ENCODE data around the gene GCC1. TPM values are rescaled to one million over a fixed set of nuclear protein-coding genes. Genes with fewer than 3 reads are reported as not detected.
"Not testable (repeated sequence)": the region's sequence is repeated elsewhere in the genome, so short reads cannot be mapped to it uniquely, and the experiment has no call there.

Gene GCC1
- total RNA-seq, 1 experiment from 2014 or later: 19.1 TPM

- no peak overlapping the region for H3K4me3 ChIP-seq (ENCODE audit: low read depth in 2 of 2, low read length in 2 of 2)
- ATAC-seq: no peak
- peaks cover 3% of the 10 kb centered on the region; the same call in 1 of the 2 replicates for H3K27me3 ChIP-seq (ENCODE audit: control insufficient read depth, insufficient read depth, low read length)
- in situ Hi-C loops (cut with HindIII; ENCODE audit: low pct_unique_long_range_greater_than_20kb, low sequenced_read_pairs): no loop called here
- BruUV-seq (replicated peaks): no TSS peak
- no peaks in the 10 kb centered on the region for H3K36me3 ChIP-seq (ENCODE audit: control insufficient read depth, insufficient read depth, low read length)
- H3K27ac ChIP-seq (ENCODE audit: low read length): no peak overlapping the region
- DNase-seq (ENCODE audit: low read depth, low spot score): no peak
- no peaks in the 10 kb centered on the region for H3K4me1 ChIP-seq (ENCODE audit: control insufficient read depth, insufficient read depth, low read length)
- no peaks in the 10 kb centered on the region for H3K9me3 ChIP-seq (ENCODE audit: control insufficient read depth, insufficient read depth, low read depth, low read length)
- CTCF ChIA-PET: no interaction called here
- POLR2A ChIA-PET: no interaction called here
- intact Hi-C loops (cut with micrococcal nuclease; ENCODE audit: unreplicated experiment): no loop called here
- TF ChIP-seq REST (IDR thresholded peaks at IDR 0.05; ENCODE audit: insufficient read depth in 1 of 2, low read depth in 2 of 2, low read length in 1 of 2) (no peak), SIN3A (IDR thresholded peaks at IDR 0.05; ENCODE audit: borderline replicate concordance, insufficient read depth, low read depth, low read length) (no peak), POLR2AphosphoS5 (IDR thresholded peaks at IDR 0.05; ENCODE audit: low read depth, low read length) (no peak), TCF7L2 (IDR thresholded peaks at IDR 0.05; ENCODE audit: low read depth, low read length) (no peak)
- TF ChIP-seq, protein P1, sequence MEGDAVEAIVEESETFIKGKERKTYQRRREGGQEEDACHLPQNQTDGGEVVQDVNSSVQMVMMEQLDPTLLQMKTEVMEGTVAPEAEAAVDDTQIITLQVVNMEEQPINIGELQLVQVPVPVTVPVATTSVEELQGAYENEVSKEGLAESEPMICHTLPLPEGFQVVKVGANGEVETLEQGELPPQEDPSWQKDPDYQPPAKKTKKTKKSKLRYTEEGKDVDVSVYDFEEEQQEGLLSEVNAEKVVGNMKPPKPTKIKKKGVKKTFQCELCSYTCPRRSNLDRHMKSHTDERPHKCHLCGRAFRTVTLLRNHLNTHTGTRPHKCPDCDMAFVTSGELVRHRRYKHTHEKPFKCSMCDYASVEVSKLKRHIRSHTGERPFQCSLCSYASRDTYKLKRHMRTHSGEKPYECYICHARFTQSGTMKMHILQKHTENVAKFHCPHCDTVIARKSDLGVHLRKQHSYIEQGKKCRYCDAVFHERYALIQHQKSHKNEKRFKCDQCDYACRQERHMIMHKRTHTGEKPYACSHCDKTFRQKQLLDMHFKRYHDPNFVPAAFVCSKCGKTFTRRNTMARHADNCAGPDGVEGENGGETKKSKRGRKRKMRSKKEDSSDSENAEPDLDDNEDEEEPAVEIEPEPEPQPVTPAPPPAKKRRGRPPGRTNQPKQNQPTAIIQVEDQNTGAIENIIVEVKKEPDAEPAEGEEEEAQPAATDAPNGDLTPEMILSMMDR (IDR thresholded peaks at IDR 0.05): no peak
Measured at GRCh38 chr7:127541548-127541947, 43.8 kb downstream of the GCC1 start.

- POLR2A ChIA-PET; H3K27me3 ChIP-seq (ENCODE audit: control insufficient read depth, insufficient read depth, low read length); ATAC-seq; CTCF ChIA-PET; DNase-seq (ENCODE audit: low read depth, low spot score); BruUV-seq (replicated peaks); H3K36me3 ChIP-seq (ENCODE audit: control insufficient read depth, insufficient read depth, low read length); H3K4me1 ChIP-seq (ENCODE audit: control insufficient read depth, insufficient read depth, low read length); H3K27ac ChIP-seq (ENCODE audit: low read length); H3K9me3 ChIP-seq (ENCODE audit: control insufficient read depth, insufficient read depth, low read depth, low read length); H3K4me3 ChIP-seq (ENCODE audit: low read depth in 2 of 2, low read length in 2 of 2); intact Hi-C loops (cut with micrococcal nuclease; ENCODE audit: unreplicated experiment); in situ Hi-C loops (cut with HindIII; ENCODE audit: low pct_unique_long_range_greater_than_20kb, low sequenced_read_pairs): not testable (repeated sequence)
Measured at GRCh38 chr7:127540461-127540860, 44.9 kb downstream of the GCC1 start.

DNA sequence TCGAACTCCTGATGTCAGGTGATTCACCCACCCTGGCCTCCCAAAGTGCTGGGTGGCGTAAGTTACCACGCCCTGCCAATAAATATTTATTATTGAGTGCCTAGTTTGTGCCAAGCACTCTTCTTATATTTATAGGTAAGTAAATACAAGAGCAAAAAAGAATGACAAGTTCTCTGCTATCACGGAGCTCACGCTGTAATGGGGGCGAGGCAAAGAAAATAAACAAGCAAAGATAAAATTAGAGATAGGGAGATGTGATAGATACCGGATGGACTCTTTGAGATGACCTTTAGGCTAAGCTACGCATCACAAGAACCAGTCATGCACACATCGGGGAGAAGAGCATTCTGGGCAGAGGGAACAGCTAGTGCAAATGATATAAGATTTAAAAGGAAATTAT is 46.3 kb downstream of the GCC1 start:
- H3K27ac ChIP-seq (ENCODE audit: low read length): no peak overlapping the region
- ChIA-PET CTCF (no interaction called here), POLR2A (no interaction called here)
- intact Hi-C loops (cut with micrococcal nuclease; ENCODE audit: unreplicated experiment) (no loop called here), in situ Hi-C loops (cut with HindIII; ENCODE audit: low pct_unique_long_range_greater_than_20kb, low sequenced_read_pairs) (no loop called here)
- DNase-seq (ENCODE audit: low read depth, low spot score) (no peak), ATAC-seq (no peak)
- no peaks in the 10 kb centered on the region for H3K4me1 ChIP-seq (ENCODE audit: control insufficient read depth, insufficient read depth, low read length)
- TF ChIP-seq SIN3A (IDR thresholded peaks at IDR 0.05; ENCODE audit: borderline replicate concordance, insufficient read depth, low read depth, low read length): no peak
- TF ChIP-seq TCF7L2 (IDR thresholded peaks at IDR 0.05; ENCODE audit: low read depth, low read length): no peak
- TF ChIP-seq POLR2AphosphoS5 (IDR thresholded peaks at IDR 0.05; ENCODE audit: low read depth, low read length): no peak
- TF ChIP-seq, protein P1 (IDR thresholded peaks at IDR 0.05): no peak
- TF ChIP-seq REST (IDR thresholded peaks at IDR 0.05; ENCODE audit: insufficient read depth in 1 of 2, low read depth in 2 of 2, low read length in 1 of 2): no peak
- no peaks in the 10 kb centered on the region for H3K9me3 ChIP-seq (ENCODE audit: control insufficient read depth, insufficient read depth, low read depth, low read length)
- H3K4me3 ChIP-seq (ENCODE audit: low read depth in 2 of 2, low read length in 2 of 2): no peak overlapping the region
- H3K36me3 ChIP-seq (ENCODE audit: control insufficient read depth, insufficient read depth, low read length): no peaks in the 10 kb centered on the region
- BruUV-seq (replicated peaks): no TSS peak
- H3K27me3 ChIP-seq (ENCODE audit: control insufficient read depth, insufficient read depth, low read length): peaks cover 3% of the 10 kb centered on the region; the same call in 1 of the 2 replicates

Measured in Panc1 (cell line).